SK-N-SH treated with all-trans-retinoic acid at 6 μM for 48 hours (cell line): ENCODE data around the gene MLPH.

ENCODE experiments used
- ATAC-seq: fragments of 200-7000 bp; cut with Tn5 transposase; 3 replicates; pipeline ENCODE4 v1.9.1; 2020; ENCODE audit warnings: mild to moderate bottlenecking, moderate library complexity
- ARNTL ChIP-seq: fragments of 450-650 bp; formaldehyde crosslinking; IDR thresholded peaks from 2 replicates; pipeline ENCODE4 v1.5.0; 2020; ENCODE audit warnings: low read depth, mild to moderate bottlenecking, moderate library complexity, borderline replicate concordance
- BACH2 ChIP-seq: fragments of 250-450 bp; sonication (Bioruptor Pico); IDR thresholded peaks from 2 replicates; pipeline ENCODE4 v1.9.0; 2021; ENCODE audit warnings: mild to moderate bottlenecking, borderline replicate concordance
- CREB5 ChIP-seq: fragments of 250-450 bp; sonication (Bioruptor Pico); IDR thresholded peaks from 2 replicates; pipeline ENCODE4 v1.5.1; 2020; ENCODE audit warnings: low read depth, mild to moderate bottlenecking, moderate library complexity
- CSDC2 ChIP-seq: fragments of 250-450 bp; sonication (Bioruptor Pico); IDR thresholded peaks from 2 replicates; pipeline ENCODE4 v1.5.0; 2020; ENCODE audit warnings: mild to moderate bottlenecking, moderate library complexity
- CSRNP3 ChIP-seq: fragments of 250-450 bp; sonication (Bioruptor Pico); IDR thresholded peaks from 2 replicates; pipeline ENCODE4 v1.5.1; 2021; ENCODE audit warnings: mild to moderate bottlenecking, moderate library complexity
- ESRRG ChIP-seq: fragments of 250-450 bp; sonication (Bioruptor Pico); IDR thresholded peaks from 2 replicates; pipeline ENCODE4 v1.6.1; 2021; ENCODE audit warnings: mild to moderate bottlenecking
- GLIS3 ChIP-seq: fragments of 250-450 bp; sonication (Bioruptor Pico); IDR thresholded peaks from 2 replicates; pipeline ENCODE4 v1.5.0; 2020; ENCODE audit warnings: mild to moderate bottlenecking, moderate library complexity
- ISL1 ChIP-seq: fragments of 250-450 bp; sonication (Bioruptor Pico); IDR thresholded peaks from 2 replicates; pipeline ENCODE4 v2.1.2; 2022; ENCODE audit warnings: mild to moderate bottlenecking, moderate library complexity
- OSR1 ChIP-seq: fragments of 250-450 bp; sonication (Bioruptor Pico); IDR thresholded peaks from 2 replicates; pipeline ENCODE4 v1.8.0; 2022; ENCODE audit warnings: moderate library complexity, mild to moderate bottlenecking, inconsistent platforms
- PATZ1 ChIP-seq: fragments of 250-450 bp; sonication (Bioruptor Pico); IDR thresholded peaks from 2 replicates; pipeline ENCODE4 v1.8.0; 2020; ENCODE audit warnings: mild to moderate bottlenecking, moderate library complexity, borderline replicate concordance
- POU6F1 ChIP-seq: fragments of 250-450 bp; sonication (Bioruptor Pico); IDR thresholded peaks from 2 replicates; pipeline ENCODE4 v1.8.0; 2021; ENCODE audit warnings: low read depth, mild to moderate bottlenecking, moderate library complexity, borderline replicate concordance
- PPARA ChIP-seq: fragments of 250-450 bp; sonication (Bioruptor Pico); IDR thresholded peaks from 2 replicates; pipeline ENCODE4 v1.5.0; 2020; ENCODE audit warnings: mild to moderate bottlenecking, borderline replicate concordance
- RARB ChIP-seq: fragments of 250-450 bp; sonication (Bioruptor Pico); IDR thresholded peaks from 2 replicates; pipeline ENCODE4 v1.8.0; 2021; ENCODE audit warnings: mild to moderate bottlenecking, moderate library complexity
- SNAI2 ChIP-seq: fragments of 250-450 bp; sonication (Bioruptor Pico); IDR thresholded peaks from 2 replicates; pipeline ENCODE4 v1.5.0; 2020; ENCODE audit warnings: mild to moderate bottlenecking, moderate library complexity
- TCF4 ChIP-seq: fragments of 250-450 bp; sonication (Bioruptor Pico); IDR thresholded peaks from 2 replicates; pipeline ENCODE4 v1.8.0; 2021; ENCODE audit warnings: mild to moderate bottlenecking, moderate library complexity, borderline replicate concordance
- TOX ChIP-seq: fragments of 250-450 bp; sonication (Bioruptor Pico); IDR thresholded peaks from 2 replicates; pipeline ENCODE4 v1.8.0; 2021; ENCODE audit warnings: mild to moderate bottlenecking, moderate library complexity, borderline replicate concordance
- ZC3H10 ChIP-seq: fragments of 250-450 bp; sonication (Bioruptor Pico); IDR thresholded peaks from 2 replicates; pipeline ENCODE4 v1.5.1; 2021; ENCODE audit warnings: mild to moderate bottlenecking, moderate library complexity
- ZFP30 ChIP-seq: fragments of 450-650 bp; formaldehyde crosslinking; IDR thresholded peaks from 2 replicates; pipeline ENCODE4 v1.5.0; 2022; ENCODE audit warnings: mild to moderate bottlenecking, moderate library complexity
- ZNF565 ChIP-seq: fragments of 450-650 bp; formaldehyde crosslinking; conservative IDR thresholded peaks from 2 replicates; pipeline ENCODE4 v1.5.0; 2020; ENCODE audit warnings: low read depth, mild to moderate bottlenecking, moderate library complexity
- ZNF70 ChIP-seq: fragments of 450-650 bp; formaldehyde crosslinking; IDR thresholded peaks from 2 replicates; pipeline ENCODE4 v1.5.0; 2020; ENCODE audit warnings: mild to moderate bottlenecking, moderate library complexity
- ZNF8 ChIP-seq: fragments of 450-650 bp; formaldehyde crosslinking; IDR thresholded peaks from 2 replicates; pipeline ENCODE4 v1.5.0; 2020; ENCODE audit warnings: mild to moderate bottlenecking, moderate library complexity

The MLPH gene

GRCh38 chr2:237529452-237530402, 42.7 kb downstream of the MLPH start:
- ATAC-seq: no peak
- no peak for TF ChIP-seq TCF4 (CRISPR knock-in tag)
- no peak for TF ChIP-seq POU6F1
- no peak for TF ChIP-seq ZNF8 (CRISPR knock-in tag)
- no peak for TF ChIP-seq CSRNP3 (CRISPR knock-in tag)
- TF ChIP-seq BACH2 (CRISPR knock-in tag): no peak
- no peak for TF ChIP-seq ZC3H10 (CRISPR knock-in tag)
- TF ChIP-seq TOX (CRISPR knock-in tag): no peak
- TF ChIP-seq ARNTL: no peak
- no peak for TF ChIP-seq ISL1 (CRISPR knock-in tag)
- no peak for TF ChIP-seq OSR1 (CRISPR knock-in tag)

GRCh38 chr2:237530472-237531433, 43.7 kb downstream of the MLPH start:
- TF ChIP-seq SNAI2 (CRISPR knock-in tag): no peak
- no peak for TF ChIP-seq ISL1 (CRISPR knock-in tag)
- TF ChIP-seq ZNF565 (CRISPR knock-in tag): no peak
- TF ChIP-seq ZFP30: no peak
- no peak for TF ChIP-seq ZNF70 (CRISPR knock-in tag)
- no peak for TF ChIP-seq RARB (CRISPR knock-in tag)
- no peak for TF ChIP-seq TOX (CRISPR knock-in tag)
- TF ChIP-seq CSDC2 (CRISPR knock-in tag): no peak
- TF ChIP-seq, all 23 proteins: peak for 0
- ATAC-seq: no peak

GRCh38 chr2:237532160-237532559, 45.1 kb downstream of the MLPH start:
- ATAC-seq: no peak
- TF ChIP-seq POU6F1 (no peak), CREB5 (CRISPR knock-in tag) (no peak), RARB (CRISPR knock-in tag) (no peak), GLIS3 (CRISPR knock-in tag) (no peak), PATZ1 (CRISPR knock-in tag) (no peak), PPARA (CRISPR knock-in tag) (no peak), ESRRG (CRISPR knock-in tag) (no peak), ARNTL (no peak)
- TF ChIP-seq, all 23 proteins: peak for 0
